ENCODE measurements around the gene RIN3. TPM values are rescaled to one million over a fixed set of nuclear protein-coding genes. Genes with fewer than 3 reads are reported as not detected.

RIN3 gene
- total RNA-seq, 1 donor from 2014 or later, result 12.1 TPM

GRCh38 chr14:92688434-92689375 lies 175.1 kb downstream of the RIN3 start:
- intact Hi-C loops (cut with DNase I), result loop anchor here (10.0 kb wide), 1 partner anchor 234 kb away; no protein-coding TSS in a partner anchor
- peak; percentile 66 for DNase-seq (ENCODE audit: low spot score)

GRCh38 chr14:92690171-92691011 lies 176.8 kb downstream of the RIN3 start:
- peak; percentile 44 for DNase-seq (ENCODE audit: low spot score)
- intact Hi-C loops (cut with DNase I), result no loop called here

DNA sequence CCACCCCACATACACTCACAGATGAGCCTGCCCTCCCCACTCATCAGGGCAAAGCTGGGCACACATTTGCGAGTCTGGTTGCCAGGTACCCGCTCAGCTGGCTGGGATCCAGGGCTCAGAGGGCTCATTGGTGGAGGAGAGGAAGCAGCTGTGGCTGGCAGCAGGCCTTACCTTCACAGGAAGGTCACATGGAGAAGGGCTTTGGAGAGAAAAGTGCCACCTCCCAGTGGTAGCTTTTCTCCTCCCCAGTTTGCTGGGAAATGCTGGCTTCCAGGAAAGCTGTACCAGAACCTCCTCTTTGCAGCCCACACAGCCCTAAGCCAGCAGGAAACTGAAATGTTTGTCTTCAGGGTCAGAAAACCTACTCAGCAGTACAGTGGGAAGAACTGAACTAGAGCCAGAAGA lies 179.2 kb downstream of the RIN3 start:
- intact Hi-C loops (cut with DNase I), result no loop called here
- peak; percentile 89 for DNase-seq (ENCODE audit: low spot score)

DNA sequence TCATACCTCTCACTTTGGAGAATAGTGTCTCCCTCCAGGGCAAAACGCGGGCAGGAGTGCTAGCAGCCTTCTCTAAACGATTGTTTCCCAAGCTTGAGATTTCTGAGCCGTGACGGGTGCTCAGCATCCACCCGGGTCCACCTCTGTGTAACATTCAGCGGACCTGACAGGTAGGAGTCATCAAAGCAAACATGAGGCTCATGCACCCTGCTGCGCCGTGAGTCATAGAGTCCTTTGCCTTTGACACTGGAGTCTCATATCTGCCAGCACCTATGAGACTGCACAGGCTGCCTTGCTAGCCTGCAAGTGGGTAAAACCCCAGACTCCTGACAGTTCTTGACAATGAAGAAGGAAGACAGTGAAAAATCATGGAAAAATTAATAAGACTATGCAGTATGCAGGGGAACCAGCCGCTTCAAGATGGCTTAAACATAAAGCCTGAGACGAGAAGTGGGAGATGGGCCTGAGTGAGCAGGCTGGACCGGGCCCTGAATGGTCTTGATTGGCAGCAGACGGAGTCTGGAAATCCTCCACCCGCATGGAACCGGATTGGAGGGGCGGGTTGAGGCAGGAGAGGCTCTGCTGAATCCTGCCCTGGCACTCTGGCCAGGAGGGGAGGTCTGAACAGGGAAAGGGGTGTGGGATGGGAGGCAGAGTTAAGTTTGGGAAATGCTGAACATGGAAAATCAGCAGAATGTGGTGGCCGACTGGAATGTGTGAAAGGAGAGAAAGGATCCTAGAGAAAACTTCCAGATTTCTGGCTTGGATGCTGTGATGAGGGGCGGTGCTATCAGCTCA lies 180.6 kb downstream of the RIN3 start:
- intact Hi-C loops (cut with DNase I), result no loop called here

DNA sequence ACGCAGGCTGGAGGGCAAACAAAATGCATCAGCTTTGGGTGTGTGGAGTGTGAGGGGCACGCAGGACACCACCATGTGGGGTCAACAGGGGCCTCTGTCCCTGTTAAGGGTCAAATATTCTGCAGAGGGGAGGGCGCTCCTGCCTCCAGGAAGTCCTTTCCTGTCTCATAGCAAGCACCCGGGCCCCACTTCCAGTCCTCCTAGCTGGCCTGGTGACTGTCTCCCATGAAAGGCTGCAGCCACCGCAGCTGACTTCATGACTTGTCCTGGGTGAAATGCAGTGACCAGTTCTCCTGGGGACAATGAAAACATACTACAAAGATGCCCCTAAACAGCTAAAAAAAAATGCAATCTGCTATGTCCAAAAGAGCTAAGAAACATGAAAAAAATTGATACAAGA lies 181.2 kb downstream of the RIN3 start:
- DNase-seq (ENCODE audit: low spot score), result no peak
- intact Hi-C loops (cut with DNase I), result no loop called here

More for the DNA sequence above, 180.6 kb downstream of the RIN3 start:
- DNase-seq (ENCODE audit: low spot score), result no peak

DNA sequence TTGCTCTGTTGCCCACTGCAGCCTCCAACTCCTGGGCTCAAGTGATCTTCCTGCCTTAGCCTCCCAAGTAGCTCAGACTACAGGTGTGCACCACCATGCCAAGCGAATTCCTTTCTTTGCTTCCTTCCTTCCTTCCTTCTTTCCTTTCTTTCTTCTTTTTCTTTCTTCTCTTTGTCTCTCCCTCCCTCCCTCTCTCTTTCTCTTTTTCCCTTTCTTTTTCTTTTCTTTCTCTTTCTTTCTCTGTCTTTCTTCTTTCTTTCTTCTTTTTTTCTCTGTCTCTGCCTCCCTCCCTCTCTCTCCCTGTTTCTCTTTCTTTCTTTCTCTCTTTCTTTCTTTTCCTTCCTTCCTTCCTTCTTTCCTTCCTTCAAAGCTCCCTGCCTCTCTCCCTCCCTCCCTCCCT lies 182.0 kb downstream of the RIN3 start:
- no peak for DNase-seq (ENCODE audit: low spot score)
- intact Hi-C loops (cut with DNase I), result no loop called here

DNA sequence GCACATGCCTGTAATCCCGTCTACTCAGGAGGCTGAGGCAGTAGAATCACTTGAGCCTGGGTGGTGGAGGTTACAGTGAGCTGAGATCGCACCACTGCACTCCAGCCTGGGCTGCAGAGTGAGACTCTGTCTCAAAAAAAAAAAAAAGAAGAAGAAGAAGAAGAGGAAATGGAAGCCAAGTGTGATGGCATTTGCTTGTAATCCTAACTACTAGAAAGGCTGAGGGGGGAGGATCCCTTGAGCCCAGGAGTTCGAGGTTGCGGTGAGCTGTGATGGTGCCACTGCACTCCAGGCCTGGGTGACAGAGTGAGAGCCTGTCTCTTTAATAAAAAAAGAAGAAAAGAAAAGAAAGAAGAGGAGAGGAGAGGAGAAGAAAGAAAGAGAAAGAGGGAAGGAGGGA lies 182.8 kb downstream of the RIN3 start:
- intact Hi-C loops (cut with DNase I), result no loop called here
- no peak for DNase-seq (ENCODE audit: low spot score)

- intact Hi-C loops (cut with DNase I), result no loop called here
Measured at GRCh38 chr14:92698393-92698792, 184.8 kb downstream of the RIN3 start.

GRCh38 chr14:92701826-92702225 lies 188.2 kb downstream of the RIN3 start:
- DNase-seq (ENCODE audit: low spot score), result no peak
- intact Hi-C loops (cut with DNase I), result no loop called here

More at GRCh38 chr14:92698393-92698792, 184.8 kb downstream of the RIN3 start:
- DNase-seq (ENCODE audit: low spot score), result no peak

DNA sequence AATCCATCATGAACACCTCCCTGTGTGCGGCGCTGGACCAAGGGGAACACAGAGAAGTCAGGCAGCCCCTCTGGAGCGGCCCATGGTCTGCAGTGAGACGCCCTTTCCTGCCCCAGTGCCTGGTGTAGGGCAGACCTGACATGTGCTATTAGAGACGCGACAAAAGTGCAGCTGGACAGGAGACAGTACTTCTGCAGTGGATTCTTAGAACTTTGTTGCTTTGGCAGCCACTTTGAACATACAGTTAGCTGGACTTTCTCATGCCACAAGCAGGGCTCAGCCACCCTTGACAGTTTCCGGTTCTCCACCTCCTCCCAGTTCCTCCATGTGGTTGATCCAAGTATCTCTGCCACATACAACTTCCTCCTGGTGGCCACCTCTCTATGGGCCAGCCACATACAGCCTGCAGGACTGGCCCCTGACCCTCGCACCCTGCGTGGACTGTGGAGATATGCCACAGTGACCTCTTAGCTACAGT lies 188.9 kb downstream of the RIN3 start:
- DNase-seq (ENCODE audit: low spot score), result no peak
- intact Hi-C loops (cut with DNase I), result no loop called here

DNA sequence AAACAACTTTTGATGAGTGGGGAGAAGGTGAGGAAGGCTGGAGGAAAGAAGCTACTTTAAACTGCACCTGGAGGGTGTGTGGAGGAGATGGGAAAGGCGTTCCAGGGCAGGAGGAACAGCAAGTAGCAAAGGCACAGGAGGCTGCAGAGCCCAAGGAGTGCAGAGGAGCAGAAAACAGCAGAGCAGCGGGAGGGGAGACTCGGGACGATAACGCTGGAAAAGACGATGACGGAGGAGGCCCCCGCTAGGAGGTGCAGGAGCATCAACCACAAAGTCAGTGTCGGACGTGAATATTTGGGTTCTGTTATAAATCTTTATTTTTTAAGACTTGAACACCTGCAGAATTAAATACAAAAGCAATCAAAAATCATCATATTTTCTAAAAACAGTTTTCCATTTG lies 189.9 kb downstream of the RIN3 start:
- intact Hi-C loops (cut with DNase I), result no loop called here
- no peak for DNase-seq (ENCODE audit: low spot score)

DNA sequence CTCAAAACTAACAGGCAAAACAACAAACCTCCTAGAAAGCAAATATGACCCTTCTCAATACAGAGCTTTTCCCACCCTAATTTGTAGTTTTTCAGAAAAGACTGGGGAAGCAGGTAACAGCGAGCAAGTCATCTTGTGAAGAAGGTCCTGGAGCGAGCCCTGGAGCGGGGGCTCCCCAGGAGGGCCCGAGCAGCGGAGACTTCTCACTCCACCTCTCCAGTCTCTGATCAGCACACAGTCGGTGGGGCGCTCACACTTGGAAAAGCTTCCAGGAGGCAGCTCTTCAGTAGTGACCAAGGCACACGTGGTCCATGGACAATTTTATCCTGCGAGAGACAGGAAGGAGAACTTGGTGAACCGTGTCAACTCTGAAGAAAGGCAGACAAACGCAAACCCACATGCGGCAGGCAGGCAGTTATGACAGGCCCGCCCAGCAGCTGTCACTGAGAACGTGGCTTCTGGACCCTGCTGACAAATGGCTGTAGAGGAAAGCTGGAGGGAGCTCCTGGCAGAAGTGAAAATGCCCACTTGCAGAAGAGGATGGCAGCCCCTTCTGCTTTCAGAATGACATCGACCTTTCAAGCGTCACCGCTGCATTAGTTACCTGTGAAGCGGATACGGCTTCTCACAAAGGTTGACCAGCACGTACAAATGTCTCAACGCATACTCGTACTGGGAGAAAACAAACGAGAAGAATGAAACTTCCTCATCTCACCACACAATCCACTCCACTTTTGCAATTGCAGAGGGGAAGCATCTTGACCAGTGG lies 190.6 kb downstream of the RIN3 start:
- intact Hi-C loops (cut with DNase I), result no loop called here
- no peak for DNase-seq (ENCODE audit: low spot score)

DNA sequence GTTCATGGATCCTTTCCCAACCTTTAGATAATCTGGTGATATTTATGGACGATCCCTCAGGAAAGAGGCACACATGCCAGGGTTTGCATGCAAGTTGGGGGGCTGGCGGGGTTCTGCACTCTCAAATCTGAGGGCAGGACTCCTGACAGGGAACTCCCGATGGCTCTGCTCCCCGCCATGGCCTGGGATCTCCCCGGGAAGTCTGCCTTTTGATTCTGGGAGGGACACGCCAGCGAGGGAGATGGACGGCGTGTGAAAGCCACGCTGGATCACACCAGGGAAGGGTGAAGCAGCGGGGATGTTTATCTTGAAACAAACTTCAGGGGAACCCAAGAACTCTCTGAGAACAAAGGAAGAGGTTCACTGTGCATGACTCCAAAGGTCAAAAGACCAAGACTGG lies 191.2 kb downstream of the RIN3 start:
- intact Hi-C loops (cut with DNase I), result no loop called here
- DNase-seq (ENCODE audit: low spot score), result no peak

DNA sequence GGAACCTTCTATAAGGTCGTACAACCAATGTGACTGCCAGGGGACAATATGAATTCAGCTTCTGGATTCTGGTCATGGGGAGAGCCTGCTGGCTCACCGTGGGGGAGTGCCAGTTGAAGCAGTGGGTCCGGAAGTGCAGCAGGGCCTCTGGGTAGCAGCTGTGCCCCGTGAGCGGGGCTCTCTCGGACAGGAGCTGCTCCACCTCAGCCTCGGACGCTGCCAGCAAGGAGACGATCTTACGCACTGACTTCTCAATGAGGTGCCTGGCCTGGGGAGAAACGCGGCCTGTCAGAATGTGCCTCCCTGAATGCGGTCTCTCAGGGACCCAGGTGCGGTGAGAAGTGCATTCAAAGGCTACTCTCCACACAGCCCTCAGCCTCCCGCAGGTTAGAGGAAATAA lies 192.8 kb downstream of the RIN3 start:
- no peak for DNase-seq (ENCODE audit: low spot score)
- intact Hi-C loops (cut with DNase I), result no loop called here

DNA sequence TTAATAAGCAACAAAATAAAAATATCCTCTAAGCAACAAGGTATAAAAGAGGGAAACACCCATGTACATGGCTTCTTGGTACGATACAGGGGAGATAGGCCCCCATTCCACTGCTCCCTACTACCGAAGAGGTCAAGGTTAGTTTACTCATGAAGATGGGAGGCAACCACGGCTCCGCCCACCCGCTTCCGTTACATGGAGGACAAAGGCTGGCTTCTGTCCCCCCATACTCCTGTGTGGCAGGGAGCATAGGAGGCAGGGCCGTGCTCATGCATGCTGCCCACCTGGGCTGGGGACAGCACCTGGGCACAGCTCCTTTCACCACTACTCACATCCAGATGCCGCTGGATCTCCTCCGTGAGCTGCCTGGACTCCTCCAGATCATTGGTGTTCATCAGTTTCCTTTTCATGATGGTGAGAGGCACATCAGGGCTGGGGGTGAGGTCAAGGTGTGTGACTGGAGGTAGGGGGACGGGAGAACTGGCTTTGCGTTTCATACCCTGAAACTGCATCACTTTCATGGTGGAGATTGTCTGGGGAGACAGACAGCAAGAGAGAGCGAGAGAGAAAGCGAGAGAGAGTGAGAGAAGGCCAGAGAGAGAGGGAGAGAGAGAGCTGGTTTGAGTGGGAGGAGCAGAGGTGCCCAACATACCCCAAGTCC lies 195.9 kb downstream of the RIN3 start:
- DNase-seq (ENCODE audit: low spot score), result no peak
- intact Hi-C loops (cut with DNase I), result no loop called here

DNA sequence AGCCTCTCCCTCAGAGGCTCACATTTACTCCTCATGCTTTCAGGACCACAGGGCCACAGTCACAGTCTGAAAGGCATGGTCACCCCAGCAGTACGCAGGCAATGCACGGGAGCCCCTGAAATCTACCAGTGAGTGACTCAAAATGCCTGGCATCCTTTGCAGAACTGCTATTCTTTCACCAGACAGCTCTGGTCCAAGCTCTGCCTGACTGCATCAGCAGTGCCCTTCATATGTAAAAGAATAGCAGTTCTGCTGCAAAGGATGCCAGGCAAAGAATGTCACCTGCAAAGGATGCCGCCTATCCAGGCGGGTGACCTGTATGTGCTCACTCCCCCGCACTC lies 196.4 kb downstream of the RIN3 start:
- intact Hi-C loops (cut with DNase I), result no loop called here
- no peak for DNase-seq (ENCODE audit: low spot score)

- intact Hi-C loops (cut with DNase I), result no loop called here
- DNase-seq (ENCODE audit: low spot score), result no peak
Measured at GRCh38 chr14:92711976-92712653, 198.5 kb downstream of the RIN3 start.

DNA sequence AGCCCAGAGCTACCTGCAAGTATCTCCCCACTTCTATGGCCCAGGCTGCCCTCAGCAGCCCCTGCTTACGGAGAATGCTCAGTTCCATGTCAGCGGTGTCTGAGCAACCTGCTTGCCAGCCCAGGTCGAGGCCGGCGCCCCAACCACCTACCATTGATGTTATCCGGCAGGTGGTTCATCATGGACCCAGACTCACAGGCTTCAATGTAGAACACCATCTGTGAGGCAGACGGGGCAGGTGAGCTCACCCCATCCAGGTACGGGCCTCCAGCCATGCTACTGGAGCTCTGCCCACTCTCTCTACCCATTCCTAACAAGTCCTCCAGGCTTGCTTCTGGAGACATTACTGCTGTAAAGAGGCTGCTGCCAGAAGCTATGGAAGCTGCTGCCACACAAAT lies 199.1 kb downstream of the RIN3 start:
- no peak for DNase-seq (ENCODE audit: low spot score)
- intact Hi-C loops (cut with DNase I), result no loop called here
